ENCODE results near the gene RBMS3.

DNA sequence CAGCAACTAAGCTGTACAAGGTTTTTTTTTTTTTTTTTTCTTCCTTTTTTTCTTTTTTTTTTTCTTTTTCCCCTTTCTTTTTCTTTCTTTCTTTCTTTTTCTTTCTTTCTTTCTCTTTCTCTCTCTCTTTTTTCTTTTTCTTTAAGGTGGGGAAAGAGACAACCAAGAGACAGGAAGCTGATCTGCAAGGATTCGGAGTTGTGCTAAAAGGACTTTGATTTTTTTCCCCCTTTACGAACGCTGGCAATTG is 148 bp downstream of the RBMS3 start:
- TF ChIP-seq, protein P1, sequence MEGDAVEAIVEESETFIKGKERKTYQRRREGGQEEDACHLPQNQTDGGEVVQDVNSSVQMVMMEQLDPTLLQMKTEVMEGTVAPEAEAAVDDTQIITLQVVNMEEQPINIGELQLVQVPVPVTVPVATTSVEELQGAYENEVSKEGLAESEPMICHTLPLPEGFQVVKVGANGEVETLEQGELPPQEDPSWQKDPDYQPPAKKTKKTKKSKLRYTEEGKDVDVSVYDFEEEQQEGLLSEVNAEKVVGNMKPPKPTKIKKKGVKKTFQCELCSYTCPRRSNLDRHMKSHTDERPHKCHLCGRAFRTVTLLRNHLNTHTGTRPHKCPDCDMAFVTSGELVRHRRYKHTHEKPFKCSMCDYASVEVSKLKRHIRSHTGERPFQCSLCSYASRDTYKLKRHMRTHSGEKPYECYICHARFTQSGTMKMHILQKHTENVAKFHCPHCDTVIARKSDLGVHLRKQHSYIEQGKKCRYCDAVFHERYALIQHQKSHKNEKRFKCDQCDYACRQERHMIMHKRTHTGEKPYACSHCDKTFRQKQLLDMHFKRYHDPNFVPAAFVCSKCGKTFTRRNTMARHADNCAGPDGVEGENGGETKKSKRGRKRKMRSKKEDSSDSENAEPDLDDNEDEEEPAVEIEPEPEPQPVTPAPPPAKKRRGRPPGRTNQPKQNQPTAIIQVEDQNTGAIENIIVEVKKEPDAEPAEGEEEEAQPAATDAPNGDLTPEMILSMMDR (IDR thresholded peaks at IDR 0.05): no peak
- TF ChIP-seq POLR2A (IDR thresholded peaks at IDR 0.05): no peak
